DMS153 treated with DMSO at 0.1 percent for 48 hours (cell line): Measurements from ENCODE around the gene IPO4.
A peak's percentile ranks its signal among the peaks of the same experiment; 100 is the strongest.

Experiments
- DNase-seq: peaks from one replicate; lab custom pipeline; 2025; ENCODE audit not compliant: unreplicated experiment; lab: John Stamatoyannopoulos, UW

IPO4 gene

GRCh38 chr14:24150061-24150460 lies 38.6 kb downstream of the IPO4 start:
- no peak for DNase-seq

- no peak for DNase-seq
These were observed 39.2 kb downstream of the IPO4 start for GRCh38 chr14:24149302-24149969.

- no peak for DNase-seq
These were observed 40.7 kb downstream of the IPO4 start for GRCh38 chr14:24147761-24148428.

GRCh38 chr14:24146978-24147760 lies 41.4 kb downstream of the IPO4 start, which contains the start of gene RNF31:
RNF31 (plus strand) TSS chr14:24147498; CDS start chr14:24147699, 201 bp downstream.
- DNase-seq = peak; percentile 96

- DNase-seq = peak; percentile 76
These were observed 42.1 kb downstream of the IPO4 start, which contains the start of gene PSME2 for GRCh38 chr14:24146453-24146977. PSME2 (minus strand) TSS chr14:24146610; CDS start chr14:24146581, 29 bp downstream.

GRCh38 chr14:24145690-24146452 lies 42.7 kb downstream of the IPO4 start:
- DNase-seq = no peak

- DNase-seq = no peak
These were observed 43.4 kb downstream of the IPO4 start for GRCh38 chr14:24145219-24145618.

GRCh38 chr14:24144451-24144850 lies 44.2 kb downstream of the IPO4 start:
- no peak for DNase-seq

- no peak for DNase-seq
These were observed 45.1 kb downstream of the IPO4 start for GRCh38 chr14:24143511-24143910.

- DNase-seq = peak; percentile 98
These were observed 47.3 kb downstream of the IPO4 start, which contains the start of gene EMC9 for GRCh38 chr14:24141097-24141880. EMC9 (minus strand) TSS chr14:24141591; CDS start chr14:24141304, 287 bp downstream.

GRCh38 chr14:24139272-24139934 lies 49.2 kb downstream of the IPO4 start:
- no peak for DNase-seq

- DNase-seq = no peak
These were observed 50.0 kb downstream of the IPO4 start for GRCh38 chr14:24138396-24139271.

GRCh38 chr14:24137529-24138395 lies 50.9 kb downstream of the IPO4 start:
- DNase-seq = no peak

- DNase-seq = no peak
These were observed 51.7 kb downstream of the IPO4 start for GRCh38 chr14:24136684-24137528.

GRCh38 chr14:24135834-24136683 lies 52.6 kb downstream of the IPO4 start, which contains the start of gene PSME1:
PSME1 (plus strand) TSS chr14:24136194; CDS start chr14:24136263, 69 bp downstream.
- DNase-seq = peak; percentile 92

- no peak for DNase-seq
These were observed 53.1 kb downstream of the IPO4 start for GRCh38 chr14:24135584-24135833.
